A549 (cell line): Measurements from ENCODE around the gene PRDM5.

Experiments used
- E2F6 ChIP-seq: IDR thresholded peaks from 2 replicates; pipeline ENCODE4 v1.6.1; 2012; ENCODE audit warnings: low read depth, borderline replicate concordance
- EHMT2 ChIP-seq: fragments of 200-600 bp; sonication (generic); IDR thresholded peaks from 2 replicates; pipeline ENCODE4 v1.6.1; 2016; ENCODE audit warnings: antibody characterized with exemption, low read depth, mild to moderate bottlenecking, moderate library complexity
- EP300 ChIP-seq, 2 experiments: fragments of >200 bp; sonication (Bioruptor Twin); formaldehyde crosslinking; IDR thresholded peaks; 2 replicates in 1 of 2; 3 replicates in 1 of 2; pipeline ENCODE4 v1.6.1; 2016 to 2017
- HOXB5 ChIP-seq: fragments of 250-450 bp; sonication (Bioruptor Pico); IDR thresholded peaks from 2 replicates; pipeline ENCODE4 v1.5.0; 2020; ENCODE audit warnings: mild to moderate bottlenecking, moderate library complexity
- MAFK ChIP-seq: fragments of 450-650 bp; IDR thresholded peaks from 2 replicates; pipeline ENCODE4 v1.6.1; 2014; ENCODE audit not compliant: partially characterized antibody
- MAZ ChIP-seq: fragments of 150-350 bp; IDR thresholded peaks from 2 replicates; pipeline ENCODE4 v1.6.1; 2014; ENCODE audit warnings: antibody characterized with exemption, low read depth, low read length, borderline replicate concordance
- MYC ChIP-seq: IDR thresholded peaks from 2 replicates; pipeline ENCODE4 v1.6.1; 2012; ENCODE audit warnings: mild to moderate bottlenecking, inconsistent platforms, low read length, improper control_type of control experiment, borderline replicate concordance
- NR3C1 ChIP-seq: fragments of >200 bp; sonication (Bioruptor Twin); formaldehyde crosslinking; IDR thresholded peaks from 3 replicates; pipeline ENCODE4 v1.6.1; 2017
- PHF8 ChIP-seq: fragments of 200-600 bp; sonication (generic); IDR thresholded peaks from 2 replicates; pipeline ENCODE4 v1.6.1; 2016; ENCODE audit warnings: low read depth, mild to moderate bottlenecking, antibody characterized with exemption, moderate library complexity, borderline replicate concordance
- POLR2A ChIP-seq: IDR thresholded peaks from 2 replicates; pipeline ENCODE4 v1.6.1; 2012; ENCODE audit warnings: mild to moderate bottlenecking, low read length
- RCOR1 ChIP-seq: fragments of 150-350 bp; IDR thresholded peaks from 2 replicates; pipeline ENCODE4 v1.6.1; 2014; ENCODE audit warnings: antibody characterized with exemption, low read length, low read depth
- RFX5 ChIP-seq: fragments of 450-650 bp; IDR thresholded peaks from 2 replicates; pipeline ENCODE4 v1.7.1; 2014; ENCODE audit warnings: antibody characterized with exemption, mild to moderate bottlenecking, moderate library complexity
- ZFP36 ChIP-seq: fragments of 450-650 bp; IDR thresholded peaks from 2 replicates; pipeline ENCODE4 v1.6.1; 2014; ENCODE audit warnings: borderline replicate concordance; ENCODE audit not compliant: partially characterized antibody
- TF ChIP-seq, protein P1 (sequence below): fragments of >200 bp; sonication (Bioruptor Twin); formaldehyde crosslinking; IDR thresholded peaks from 3 replicates; pipeline ENCODE4 v1.5.1; 2016

GRCh38 chr4:120733968-120734367 lies 188.6 kb downstream of the PRDM5 start:
- TF ChIP-seq RFX5 (no peak), ZFP36 (no peak), EHMT2 (no peak), E2F6 (no peak), POLR2A (no peak), RCOR1 (no peak), MAFK (no peak), EP300 (IDR thresholded peaks at IDR 0.05) (no peak), MYC (no peak), HOXB5 (no peak), MAZ (no peak), PHF8 (no peak), NR3C1 (no peak)
- TF ChIP-seq, protein P1, sequence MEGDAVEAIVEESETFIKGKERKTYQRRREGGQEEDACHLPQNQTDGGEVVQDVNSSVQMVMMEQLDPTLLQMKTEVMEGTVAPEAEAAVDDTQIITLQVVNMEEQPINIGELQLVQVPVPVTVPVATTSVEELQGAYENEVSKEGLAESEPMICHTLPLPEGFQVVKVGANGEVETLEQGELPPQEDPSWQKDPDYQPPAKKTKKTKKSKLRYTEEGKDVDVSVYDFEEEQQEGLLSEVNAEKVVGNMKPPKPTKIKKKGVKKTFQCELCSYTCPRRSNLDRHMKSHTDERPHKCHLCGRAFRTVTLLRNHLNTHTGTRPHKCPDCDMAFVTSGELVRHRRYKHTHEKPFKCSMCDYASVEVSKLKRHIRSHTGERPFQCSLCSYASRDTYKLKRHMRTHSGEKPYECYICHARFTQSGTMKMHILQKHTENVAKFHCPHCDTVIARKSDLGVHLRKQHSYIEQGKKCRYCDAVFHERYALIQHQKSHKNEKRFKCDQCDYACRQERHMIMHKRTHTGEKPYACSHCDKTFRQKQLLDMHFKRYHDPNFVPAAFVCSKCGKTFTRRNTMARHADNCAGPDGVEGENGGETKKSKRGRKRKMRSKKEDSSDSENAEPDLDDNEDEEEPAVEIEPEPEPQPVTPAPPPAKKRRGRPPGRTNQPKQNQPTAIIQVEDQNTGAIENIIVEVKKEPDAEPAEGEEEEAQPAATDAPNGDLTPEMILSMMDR: no peak
